Lower lobe of right lung (tissue), 2 donors: Measurements from ENCODE around the gene COL18A1. TPM values are rescaled to one million over a fixed set of nuclear protein-coding genes. Genes with fewer than 3 reads are reported as not detected.
"Not testable (repeated sequence)": the region's sequence is repeated elsewhere in the genome, so short reads cannot be mapped to it uniquely, and the experiment has no call there.

ENCODE experiments used
- ATAC-seq, 2 donors: fragments of 200-7000 bp; cut with Tn5 transposase; one replicate each; pipeline ENCODE4 v1.9.1; 2020 to 2022; ENCODE audit warnings: mild to moderate bottlenecking in 2 of 2, moderate library complexity in 2 of 2
- DNase-seq: peaks from one replicate; pipeline ENCODE4 v3.0.0-alpha.2; 2020
- H3K27ac ChIP-seq: fragments of 200-600 bp; one replicate; pipeline ENCODE4 v1.8.0; 2022
- H3K27me3 ChIP-seq: fragments of 200-600 bp; one replicate; pipeline ENCODE4 v1.8.0; 2022; ENCODE audit warnings: low read depth
- H3K36me3 ChIP-seq: fragments of 200-600 bp; one replicate; pipeline ENCODE4 v1.8.0; 2022; ENCODE audit warnings: mild to moderate bottlenecking
- H3K4me1 ChIP-seq: fragments of 200-600 bp; one replicate; pipeline ENCODE4 v1.8.0; 2022
- H3K4me3 ChIP-seq: fragments of 200-600 bp; one replicate; pipeline ENCODE4 v1.8.0; 2022; ENCODE audit warnings: mild to moderate bottlenecking
- H3K9me3 ChIP-seq: fragments of 200-600 bp; one replicate; pipeline ENCODE4 v1.8.0; 2022
- CTCF ChIP-seq: fragments of 200-600 bp; IDR thresholded peaks from one replicate; pipeline ENCODE4 v1.8.0; 2022; ENCODE audit warnings: antibody characterized with exemption, mild to moderate bottlenecking
- intact Hi-C: fragments of 100-400 bp; cut with DNase I; formaldehyde crosslinking; loops from one replicate; pipeline ENCODE4 v1.11.0; 2022
- total RNA-seq: library from RNA; stranded (reverse); fragmentation: NEBNext Ultra II Directional; extraction: Animal tissue kit (Norgen Biotek cat#: 25700); gene quantifications from one replicate; pipeline ENCODE4 v1.2.1, GENCODE V29; 2021
- donor health status: DM: no; HTN: yes; CAD: no; lungs with severe emphysema.

The COL18A1 gene
- total RNA-seq, 1 donor from 2014 or later = 45.1 TPM

GRCh38 chr21:45496968-45497845, 92.2 kb downstream of the COL18A1 start:
- intact Hi-C loops = no loop called here
- peak; percentile 44 for DNase-seq
- no peaks in the 10 kb centered on the region for H3K4me1 ChIP-seq
- no peak for TF ChIP-seq CTCF
- H3K9me3 ChIP-seq = no peaks in the 10 kb centered on the region
- no peaks in the 10 kb centered on the region for H3K27me3 ChIP-seq
- H3K27ac ChIP-seq = no peak overlapping the region
- H3K36me3 ChIP-seq = peaks cover 44% of the 10 kb centered on the region
- ATAC-seq = no peak
- H3K4me3 ChIP-seq = no peak overlapping the region

- no peaks in the 10 kb centered on the region for H3K9me3 ChIP-seq
- intact Hi-C loops = no loop called here
- no peak overlapping the region for H3K4me3 ChIP-seq
- H3K27me3 ChIP-seq = no peaks in the 10 kb centered on the region
- H3K36me3 ChIP-seq = peaks cover 44% of the 10 kb centered on the region
- H3K4me1 ChIP-seq = no peaks in the 10 kb centered on the region
- H3K27ac ChIP-seq = no peak overlapping the region
- no peak for TF ChIP-seq CTCF
- DNase-seq (peak; percentile 31), ATAC-seq (no peak)
Observed at GRCh38 chr21:45497846-45498645, 93.1 kb downstream of the COL18A1 start.

- H3K4me1 ChIP-seq = no peaks in the 10 kb centered on the region
- H3K27ac ChIP-seq = no peak overlapping the region
- no peak overlapping the region for H3K4me3 ChIP-seq
- intact Hi-C loops = no loop called here
- H3K9me3 ChIP-seq = no peaks in the 10 kb centered on the region
- H3K27me3 ChIP-seq = no peaks in the 10 kb centered on the region
- peak; percentile 12 for DNase-seq
- no peak for ATAC-seq
- H3K36me3 ChIP-seq = peaks cover 44% of the 10 kb centered on the region
- TF ChIP-seq CTCF = no peak
Observed at GRCh38 chr21:45498646-45499000, 93.7 kb downstream of the COL18A1 start.

- no peaks in the 10 kb centered on the region for H3K4me1 ChIP-seq
- no peak overlapping the region for H3K4me3 ChIP-seq
- H3K36me3 ChIP-seq = peaks cover 44% of the 10 kb centered on the region
- TF ChIP-seq CTCF = no peak
- ATAC-seq (no peak), DNase-seq (peak; percentile 26)
- H3K9me3 ChIP-seq = no peaks in the 10 kb centered on the region
- no peaks in the 10 kb centered on the region for H3K27me3 ChIP-seq
- no peak overlapping the region for H3K27ac ChIP-seq
- intact Hi-C loops = no loop called here
Observed at GRCh38 chr21:45499201-45499750, 94.3 kb downstream of the COL18A1 start.

GRCh38 chr21:45499970-45500577, 95.1 kb downstream of the COL18A1 start:
- ATAC-seq = peak in 1 of 2 donors; percentile 5
- no peaks in the 10 kb centered on the region for H3K27me3 ChIP-seq
- H3K9me3 ChIP-seq = no peaks in the 10 kb centered on the region
- DNase-seq = peak; percentile 32
- intact Hi-C loops = no loop called here
- TF ChIP-seq CTCF = no peak
- H3K27ac ChIP-seq = no peak overlapping the region
- peaks cover 41% of the 10 kb centered on the region for H3K36me3 ChIP-seq
- H3K4me1 ChIP-seq = no peaks in the 10 kb centered on the region
- H3K4me3 ChIP-seq = no peak overlapping the region

GRCh38 chr21:45501081-45502005, 96.4 kb downstream of the COL18A1 start:
- intact Hi-C loops, H3K9me3 ChIP-seq, H3K4me1 ChIP-seq, ATAC-seq, H3K27ac ChIP-seq, H3K27me3 ChIP-seq, H3K4me3 ChIP-seq: not testable (repeated sequence)
- peaks cover 29% of the 10 kb centered on the region for H3K36me3 ChIP-seq
- DNase-seq = peak; percentile 15
